Activated CD4-positive, CD25-positive, alpha-beta regulatory T cell (primary cell): ENCODE results near the gene PLEKHA4.
"Not testable (repeated sequence)": the region's sequence is repeated elsewhere in the genome, so short reads cannot be mapped to it uniquely, and the experiment has no call there.

Source experiments
- DNase-seq, 4 experiments: peaks; one replicate each; lab custom pipeline; 2025; lab: John Stamatoyannopoulos, UW

Gene PLEKHA4

GRCh38 chr19:48866692-48867091, 1.7 kb downstream of the PLEKHA4 start:
- no peak for DNase-seq

GRCh38 chr19:48862827-48863226, 5.6 kb downstream of the PLEKHA4 start:
- no peak for DNase-seq

- no peak for DNase-seq
These were observed 7.1 kb downstream of the PLEKHA4 start for GRCh38 chr19:48861313-48861712.

- no peak for DNase-seq
These were observed 8.5 kb downstream of the PLEKHA4 start for GRCh38 chr19:48859711-48860572.

- peak; percentile 51 to 69 (median 61) for DNase-seq
These were observed 9.3 kb downstream of the PLEKHA4 start for GRCh38 chr19:48858984-48859710.

- DNase-seq, result no peak
These were observed 11.5 kb downstream of the PLEKHA4 start for GRCh38 chr19:48856921-48857320.

- DNase-seq, result no peak
These were observed 14.3 kb downstream of the PLEKHA4 start for GRCh38 chr19:48854103-48854502.

- no peak for DNase-seq
These were observed 14.9 kb downstream of the PLEKHA4 start for GRCh38 chr19:48853483-48853882.

- DNase-seq, result no peak
These were observed 16.1 kb downstream of the PLEKHA4 start for GRCh38 chr19:48852292-48852691.

- DNase-seq, result not testable (repeated sequence)
These were observed 21.8 kb downstream of the PLEKHA4 start for GRCh38 chr19:48846659-48847058.

GRCh38 chr19:48845384-48845783, 23.0 kb downstream of the PLEKHA4 start:
- no peak for DNase-seq

GRCh38 chr19:48844472-48844871, 23.9 kb downstream of the PLEKHA4 start:
- no peak for DNase-seq

GRCh38 chr19:48842789-48843162, 25.6 kb downstream of the PLEKHA4 start:
- peak in 2 of 4 experiments; percentile 6 to 9 for DNase-seq

GRCh38 chr19:48841571-48841970, 26.8 kb downstream of the PLEKHA4 start:
- DNase-seq, result no peak

GRCh38 chr19:48841047-48841446, 27.4 kb downstream of the PLEKHA4 start:
- DNase-seq, result no peak

GRCh38 chr19:48837687-48838086, 30.7 kb downstream of the PLEKHA4 start:
- DNase-seq, result no peak

- peak; percentile 34 to 58 (median 42) for DNase-seq
These were observed 31.3 kb downstream of the PLEKHA4 start for GRCh38 chr19:48837051-48837524.

- DNase-seq, result no peak
These were observed 32.1 kb downstream of the PLEKHA4 start, which contains the start of gene HSD17B14 for GRCh38 chr19:48836089-48837017. TSS of gene HSD17B14 (minus strand) at chr19:48836491. CDS start at chr19:48836411, 80 bp downstream.

GRCh38 chr19:48835734-48836088, 32.7 kb downstream of the PLEKHA4 start:
- peak; percentile 84 to 95 (median 88) for DNase-seq

GRCh38 chr19:48833977-48834376, 34.4 kb downstream of the PLEKHA4 start:
- DNase-seq, result no peak

GRCh38 chr19:48833049-48833448, 35.4 kb downstream of the PLEKHA4 start:
- DNase-seq, result no peak

- no peak for DNase-seq
These were observed 37.5 kb downstream of the PLEKHA4 start for GRCh38 chr19:48830965-48831364.
